H9 (cell line): ENCODE data around the gene LYPD6. TPM values are rescaled to one million over a fixed set of nuclear protein-coding genes. Genes with fewer than 3 reads are reported as not detected.

ENCODE experiments used
- DNase-seq: peaks from one replicate; pipeline ENCODE4 v3.0.0-alpha.2; 2017
- H2AFZ ChIP-seq: one replicate; pipeline ENCODE4 v1.6.1; 2013; ENCODE audit warnings: mild to moderate bottlenecking, low read length, control low read depth, moderate library complexity
- H2AK5ac ChIP-seq: 2 replicates; pipeline ENCODE4 v1.6.1; 2013; ENCODE audit warnings: low read length, control low read depth, mixed read lengths; ENCODE audit not compliant: insufficient read length
- H2BK120ac ChIP-seq: one replicate; pipeline ENCODE4 v1.6.1; 2013; ENCODE audit warnings: low read depth, mild to moderate bottlenecking, low read length, control low read depth, inconsistent platforms; ENCODE audit not compliant: poor library complexity, severe bottlenecking
- H2BK12ac ChIP-seq: 2 replicates; pipeline ENCODE4 v1.6.1; 2013; ENCODE audit warnings: low read length, control low read depth, mixed read lengths, low read depth; ENCODE audit not compliant: insufficient read length
- H2BK15ac ChIP-seq: 2 replicates; pipeline ENCODE4 v1.6.1; 2013; ENCODE audit warnings: low read depth, low read length, control low read depth
- H2BK20ac ChIP-seq: one replicate; pipeline ENCODE4 v1.6.1; 2013; ENCODE audit warnings: low read depth, mild to moderate bottlenecking, low read length, control low read depth, inconsistent platforms; ENCODE audit not compliant: poor library complexity, severe bottlenecking
- H2BK5ac ChIP-seq: 2 replicates; pipeline ENCODE4 v1.6.1; 2013; ENCODE audit warnings: low read length, control low read depth, mixed read lengths; ENCODE audit not compliant: insufficient read length
- H3K14ac ChIP-seq: 2 replicates; pipeline ENCODE4 v1.6.1; 2013; ENCODE audit warnings: low read length, control low read depth; ENCODE audit not compliant: insufficient read depth
- H3K18ac ChIP-seq: 2 replicates; pipeline ENCODE4 v1.6.1; 2013; ENCODE audit warnings: low read depth, mild to moderate bottlenecking, mixed read lengths, low read length, control low read depth; ENCODE audit not compliant: insufficient read length
- H3K23ac ChIP-seq: 2 replicates; pipeline ENCODE4 v1.6.1; 2013; ENCODE audit warnings: low read length, control low read depth, mixed read lengths, low read depth; ENCODE audit not compliant: insufficient read length
- H3K23me2 ChIP-seq: 2 replicates; pipeline ENCODE4 v1.6.1; 2013; ENCODE audit warnings: low read depth, mild to moderate bottlenecking, mixed read lengths, low read length, control low read depth; ENCODE audit not compliant: insufficient read length, poor library complexity, severe bottlenecking
- H3K27ac ChIP-seq: 2 replicates; pipeline ENCODE4 v1.5.1; 2013; ENCODE audit warnings: low read length, control low read depth, mixed read lengths, low read depth; ENCODE audit not compliant: insufficient read length
- H3K27me3 ChIP-seq: 2 replicates; pipeline ENCODE4 v1.6.1; 2013; ENCODE audit warnings: low read length, control low read depth, inconsistent platforms; ENCODE audit not compliant: insufficient read depth
- H3K4ac ChIP-seq: 2 replicates; pipeline ENCODE4 v1.6.1; 2013; ENCODE audit warnings: low read depth, mild to moderate bottlenecking, control low read depth, inconsistent platforms, low read length, moderate library complexity
- H3K4me1 ChIP-seq: 2 replicates; pipeline ENCODE4 v1.6.1; 2013; ENCODE audit warnings: low read length, control low read depth, inconsistent platforms; ENCODE audit not compliant: insufficient read depth
- H3K4me2 ChIP-seq: 2 replicates; pipeline ENCODE4 v1.6.1; 2013; ENCODE audit warnings: low read length, control low read depth, mixed read lengths; ENCODE audit not compliant: insufficient read length, insufficient read depth
- H3K56ac ChIP-seq: 2 replicates; pipeline ENCODE4 v1.6.1; 2013; ENCODE audit warnings: low read depth, mild to moderate bottlenecking, mixed read lengths, low read length, control low read depth; ENCODE audit not compliant: insufficient read length
- H3K79me1 ChIP-seq: 2 replicates; pipeline ENCODE4 v1.6.1; 2013; ENCODE audit warnings: low read depth, mild to moderate bottlenecking, moderate library complexity, low read length, control low read depth, inconsistent platforms; ENCODE audit not compliant: insufficient read depth, poor library complexity, severe bottlenecking
- H3K79me2 ChIP-seq: 2 replicates; pipeline ENCODE4 v1.6.1; 2013; ENCODE audit warnings: low read length, control low read depth, inconsistent platforms; ENCODE audit not compliant: insufficient read depth
- H3K9ac ChIP-seq: 2 replicates; pipeline ENCODE4 v1.6.1; 2013; ENCODE audit warnings: low read length, control low read depth, mixed read lengths; ENCODE audit not compliant: insufficient read length; ENCODE audit errors: extremely low read depth
- H3K9me3 ChIP-seq: one replicate; pipeline ENCODE4 v1.6.1; 2013; ENCODE audit warnings: low read depth, low read length, inconsistent platforms; ENCODE audit not compliant: control insufficient read depth
- H3T11ph ChIP-seq: one replicate; pipeline ENCODE4 v1.6.1; 2013; ENCODE audit warnings: mild to moderate bottlenecking, low read length, control low read depth, inconsistent platforms
- H4K20me1 ChIP-seq: one replicate; pipeline ENCODE4 v1.6.1; 2013; ENCODE audit not compliant: control insufficient read depth, insufficient read length, insufficient read depth
- H4K5ac ChIP-seq: 2 replicates; pipeline ENCODE4 v1.6.1; 2013; ENCODE audit warnings: low read depth, mild to moderate bottlenecking, mixed read lengths, low read length, control low read depth; ENCODE audit not compliant: insufficient read length
- H4K8ac ChIP-seq: replicated peaks from 2 replicates; pipeline ENCODE4 v1.6.1; 2013; ENCODE audit warnings: low read length, control low read depth, mixed read lengths, low read depth; ENCODE audit not compliant: insufficient read length
- H4K91ac ChIP-seq: 2 replicates; pipeline ENCODE4 v1.6.1; 2013; ENCODE audit warnings: low read depth, mild to moderate bottlenecking, moderate library complexity, mixed read lengths, low read length, control low read depth; ENCODE audit not compliant: insufficient read length
- H3K27ac Mint-ChIP-seq, 3 experiments: 2 replicates in 2 of 3; 3 replicates in 1 of 3; pipeline ENCODE4 v1.8.0; 2020 to 2021; ENCODE audit warnings: mixed read lengths in 3 of 3, mild to moderate bottlenecking in 1 of 3, moderate library complexity in 1 of 3
- H3K27me3 Mint-ChIP-seq: 2 replicates; pipeline ENCODE4 v1.8.0; 2021; ENCODE audit warnings: low read depth, mild to moderate bottlenecking, moderate library complexity, mixed read lengths
- H3K36me3 Mint-ChIP-seq, 3 experiments: 2 replicates in 2 of 3; 3 replicates in 1 of 3; pipeline ENCODE4 v1.8.0; 2020 to 2021; ENCODE audit warnings: low read depth in 3 of 3, mixed read lengths in 3 of 3; ENCODE audit not compliant: insufficient read depth in 1 of 3
- H3K4me1 Mint-ChIP-seq, 2 experiments: 2 replicates each; pipeline ENCODE4 v1.8.0; 2020; ENCODE audit warnings: mixed read lengths in 2 of 2
- H3K4me3 Mint-ChIP-seq, 2 experiments: 2 replicates in 1 of 2; 3 replicates in 1 of 2; pipeline ENCODE4 v1.8.0; 2020 to 2021; ENCODE audit warnings: mild to moderate bottlenecking in 2 of 2, mixed read lengths in 2 of 2, moderate library complexity in 1 of 2
- H3K9me3 Mint-ChIP-seq, 2 experiments: 2 replicates in 1 of 2; 3 replicates in 1 of 2; pipeline ENCODE4 v1.8.0; 2020; ENCODE audit warnings: mild to moderate bottlenecking in 2 of 2, mixed read lengths in 2 of 2, moderate library complexity in 1 of 2
- CTCF ChIP-seq: fragments of 200-600 bp; sonication (generic); conservative IDR thresholded peaks from 3 replicates; pipeline ENCODE4 v1.8.0; 2021; ENCODE audit warnings: antibody characterized with exemption, mild to moderate bottlenecking
- WGBS: extraction: QIAGEN DNeasy Blood & Tissue Kit; methylation state at CpG from one replicate; pipeline ENCODE4 v1.1.7; 2013; ENCODE audit warnings: missing lambda C conversion rate, low lambda C conversion rate, mixed read lengths; ENCODE audit not compliant: insufficient read length; ENCODE audit errors: extremely low coverage; 5-methylcytosine and 5-hydroxymethylcytosine counted together
- total RNA-seq: library from RNA; stranded (reverse); gene quantifications from 2 replicates; pipeline ENCODE4 v1.2.1, GENCODE V29; 2021

The LYPD6 gene
- total RNA-seq, 1 experiment from 2014 or later: 3.0 TPM

- WGBS: no CpG with 5 or more reads among the region's 4 CpGs
Observed at GRCh38 chr2:149393614-149394013, 63.2 kb downstream of the LYPD6 start.

More at GRCh38 chr2:149393614-149394013, 63.2 kb downstream of the LYPD6 start:
- H3K4me1 ChIP-seq: peaks cover 2% of the 10 kb centered on the region; the same call in 1 of the 2 replicates
- H3K79me2 ChIP-seq: no peaks in the 10 kb centered on the region
- Mint-ChIP-seq H3K4me3 (no peak overlapping the region), H3K27ac (no peak overlapping the region), H3K9me3 (no peaks in the 10 kb centered on the region), H3K27me3 (no peaks in the 10 kb centered on the region), H3K36me3 (no peaks in the 10 kb centered on the region), H3K4me1 (peaks cover 21 to 35% of the 10 kb centered on the region in 2 experiments)
- no peak for TF ChIP-seq CTCF
- H3K56ac ChIP-seq: no peak overlapping the region
- H2AFZ ChIP-seq: no peak overlapping the region
- no peak overlapping the region for H4K91ac ChIP-seq
- no peaks in the 10 kb centered on the region for H3K79me1 ChIP-seq
- no peak overlapping the region for H2BK12ac ChIP-seq
- H3K9me3 ChIP-seq: no peaks in the 10 kb centered on the region
- H3K23ac ChIP-seq: no peak overlapping the region
- DNase-seq: no peak
- H3K4me2 ChIP-seq: no peak overlapping the region
- H2BK5ac ChIP-seq: no peak overlapping the region
- no peak overlapping the region for H3K27ac ChIP-seq
- no peak overlapping the region for H3T11ph ChIP-seq
- H4K8ac ChIP-seq: no peak overlapping the region
- no peaks in the 10 kb centered on the region for H3K27me3 ChIP-seq
- no peak overlapping the region for H3K18ac ChIP-seq
- no peak overlapping the region for H2BK120ac ChIP-seq
- H3K4ac ChIP-seq: no peak overlapping the region
- H4K20me1 ChIP-seq: no peaks in the 10 kb centered on the region
- no peak overlapping the region for H2AK5ac ChIP-seq
- H2BK20ac ChIP-seq: no peak overlapping the region
- no peak overlapping the region for H2BK15ac ChIP-seq
- no peaks in the 10 kb centered on the region for H3K23me2 ChIP-seq
- no peak overlapping the region for H4K5ac ChIP-seq
- H3K14ac ChIP-seq: no peak overlapping the region
- H3K9ac ChIP-seq: no peak overlapping the region
